A549 (cell line): ENCODE results near the gene WTAP. TPM values are rescaled to one million over a fixed set of nuclear protein-coding genes. Genes with fewer than 3 reads are reported as not detected.

ENCODE experiments used
- ATAC-seq, 2 experiments: fragments of 200-7000 bp in 1 of 2; fragments of >200 bp in 1 of 2; cut with Nextera tagmentation in 1 of 2; cut with Tn5 transposase in 1 of 2; 3 replicates each; pipeline versions ENCODE4 v1.8.0 to v1.9.1; 2018 to 2020; ENCODE audit warnings: mild to moderate bottlenecking in 1 of 2, moderate library complexity in 1 of 2
- CTCF ChIA-PET: fragments of 300-600 bp; sonication (Branson Sonifier 250); formaldehyde crosslinking; extraction: SDS; loops from one replicate; lab custom pipeline; 2021; ENCODE audit warnings: antibody characterized with exemption, inconsistent platforms; lab: Yijun Ruan, JAX
- POLR2A ChIA-PET: fragments of 350-600 bp; formaldehyde crosslinking; extraction: SDS; loops from one replicate; lab custom pipeline; 2021; ENCODE audit warnings: antibody characterized with exemption, inconsistent platforms; lab: Yijun Ruan, JAX
- DNase-seq, 2 experiments: peaks; one replicate each; pipeline versions ENCODE4 v3.0.0 to v3.0.0-alpha.2; 2011 to 2016; ENCODE audit warnings: low read depth in 1 of 2, low spot score in 1 of 2
- FAIRE-seq: peaks from 2 replicates; lab custom pipeline; 2011; peaks lifted over from hg19 to GRCh38; lab: Jason Lieb, UNC
- H3K27ac ChIP-seq, 2 experiments: fragments of >200 bp; sonication (Bioruptor Twin); formaldehyde crosslinking; 3 replicates each; pipeline ENCODE4 v1.5.1; 2016 to 2017
- H3K4me1 ChIP-seq: fragments of >200 bp; sonication (Bioruptor Twin); formaldehyde crosslinking; 3 replicates; pipeline ENCODE4 v1.6.1; 2016
- H3K4me2 ChIP-seq: fragments of >200 bp; sonication (Bioruptor Twin); formaldehyde crosslinking; 3 replicates; pipeline ENCODE4 v1.6.1; 2016
- H3K4me3 ChIP-seq: fragments of >200 bp; sonication (Bioruptor Twin); formaldehyde crosslinking; 3 replicates; pipeline ENCODE4 v1.5.1; 2016
- H3K9me3 ChIP-seq: fragments of >200 bp; sonication (Bioruptor Twin); formaldehyde crosslinking; 3 replicates; pipeline ENCODE4 v1.6.1; 2016
- CEBPB ChIP-seq, 2 experiments: fragments of >200 bp in 1 of 2; sonication (Bioruptor Twin) in 1 of 2; formaldehyde crosslinking in 1 of 2; IDR thresholded peaks; 2 replicates each; pipeline ENCODE4 v1.6.1; 2012 to 2016
- CHD2 ChIP-seq: fragments of 150-350 bp; IDR thresholded peaks from 2 replicates; pipeline ENCODE4 v1.6.1; 2014; ENCODE audit warnings: low read length; ENCODE audit not compliant: partially characterized antibody
- CHD4 ChIP-seq: fragments of 200-600 bp; sonication (generic); IDR thresholded peaks from 2 replicates; pipeline ENCODE4 v1.6.1; 2016; ENCODE audit warnings: antibody characterized with exemption, mild to moderate bottlenecking, borderline replicate concordance
- EHF ChIP-seq: fragments of 250-450 bp; sonication (Bioruptor Pico); IDR thresholded peaks from 2 replicates; pipeline ENCODE4 v1.5.0; 2020; ENCODE audit warnings: mild to moderate bottlenecking
- EP300 ChIP-seq, 2 experiments: fragments of >200 bp; sonication (Bioruptor Twin); formaldehyde crosslinking; IDR thresholded peaks; 2 replicates in 1 of 2; 3 replicates in 1 of 2; pipeline ENCODE4 v1.6.1; 2016 to 2017
- ESRRA ChIP-seq: fragments of 150-350 bp; IDR thresholded peaks from 2 replicates; pipeline ENCODE4 v1.6.1; 2014; ENCODE audit warnings: mild to moderate bottlenecking, low read length, borderline replicate concordance
- FOSB ChIP-seq: fragments of 250-450 bp; sonication (Bioruptor Pico); IDR thresholded peaks from 2 replicates; pipeline ENCODE4 v1.5.0; 2020; ENCODE audit warnings: mild to moderate bottlenecking, moderate library complexity
- FOSL2 ChIP-seq, 2 experiments: fragments of 450-650 bp in 1 of 2; fragments of >200 bp in 1 of 2; sonication (Bioruptor Twin) in 1 of 2; formaldehyde crosslinking; IDR thresholded peaks; 2 replicates each; pipeline versions ENCODE4 v1.5.0 to v1.6.1; 2016 to 2020; ENCODE audit warnings: mild to moderate bottlenecking in 1 of 2, moderate library complexity in 1 of 2
- HDAC2 ChIP-seq: fragments of 200-600 bp; sonication (generic); IDR thresholded peaks from 2 replicates; pipeline ENCODE4 v1.6.1; 2016
- HEYL ChIP-seq: fragments of 250-450 bp; sonication (Bioruptor Pico); IDR thresholded peaks from 2 replicates; pipeline ENCODE4 v1.8.0; 2021; ENCODE audit warnings: mild to moderate bottlenecking, moderate library complexity
- HOXB5 ChIP-seq: fragments of 250-450 bp; sonication (Bioruptor Pico); IDR thresholded peaks from 2 replicates; pipeline ENCODE4 v1.5.0; 2020; ENCODE audit warnings: mild to moderate bottlenecking, moderate library complexity
- JUNB ChIP-seq: fragments of >200 bp; sonication (Bioruptor Twin); formaldehyde crosslinking; IDR thresholded peaks from 2 replicates; pipeline ENCODE4 v1.6.1; 2016
- KDM5A ChIP-seq: fragments of 200-600 bp; sonication (generic); IDR thresholded peaks from 2 replicates; pipeline ENCODE4 v1.6.1; 2016; ENCODE audit warnings: antibody characterized with exemption, mild to moderate bottlenecking
- NFE2L2 ChIP-seq: fragments of 150-350 bp; conservative IDR thresholded peaks from 2 replicates; pipeline ENCODE4 v1.6.1; 2014; ENCODE audit warnings: low read length
- NPAS2 ChIP-seq: fragments of 250-450 bp; sonication (Bioruptor Pico); IDR thresholded peaks from 2 replicates; pipeline ENCODE4 v1.8.0; 2022; ENCODE audit warnings: mild to moderate bottlenecking, moderate library complexity, borderline replicate concordance
- POLR2A ChIP-seq: IDR thresholded peaks from 2 replicates; pipeline ENCODE4 v1.6.1; 2012; ENCODE audit warnings: mild to moderate bottlenecking, low read length
- RFX5 ChIP-seq: fragments of 450-650 bp; IDR thresholded peaks from 2 replicates; pipeline ENCODE4 v1.7.1; 2014; ENCODE audit warnings: antibody characterized with exemption, mild to moderate bottlenecking, moderate library complexity
- SMC3 ChIP-seq: fragments of >200 bp; sonication (Bioruptor Twin); formaldehyde crosslinking; IDR thresholded peaks from 3 replicates; pipeline ENCODE4 v1.6.1; 2018; ENCODE audit warnings: inconsistent platforms
- ZSCAN20 ChIP-seq: fragments of 250-450 bp; sonication (Bioruptor Pico); IDR thresholded peaks from 2 replicates; pipeline ENCODE4 v1.8.0; 2022; ENCODE audit warnings: mild to moderate bottlenecking, moderate library complexity
- WGBS: methylation state at CpG from one replicate; pipeline ENCODE4 v1.1.6; 2017; ENCODE audit errors: missing lambda C conversion rate; 5-methylcytosine and 5-hydroxymethylcytosine counted together
- polyA plus RNA-seq, 4 experiments: library from polyadenylated mRNA; depleted of rRNA in 3 of 4; stranded (reverse); fragments of >200 nt; fragmentation: RNase III in 1 of 4; extraction: RNeasy Plus Mini Kit Qiagen cat#74134 plus additional on column Dnase treatment in 1 of 4; gene quantifications; 2 replicates in 3 of 4; 3 replicates in 1 of 4; pipeline ENCODE4 v1.2.3, GENCODE V29; 2011 to 2017
- TF ChIP-seq, protein P1 (sequence below): fragments of 250-450 bp; sonication (Bioruptor Pico); IDR thresholded peaks from 2 replicates; pipeline ENCODE4 v1.5.0; 2020; ENCODE audit warnings: low read depth, mild to moderate bottlenecking, moderate library complexity
- TF ChIP-seq, protein P2 (sequence below): IDR thresholded peaks from 2 replicates; pipeline ENCODE4 v1.6.1; 2012
- TF ChIP-seq, protein P3 (sequence below): IDR thresholded peaks from 2 replicates; pipeline ENCODE4 v1.6.1; 2012
- TF ChIP-seq, protein P4 (sequence below): fragments of 250-450 bp; sonication (Bioruptor Pico); IDR thresholded peaks from 2 replicates; pipeline ENCODE4 v1.5.0; 2021; ENCODE audit warnings: mild to moderate bottlenecking, moderate library complexity, borderline replicate concordance

WTAP gene
- polyA plus RNA-seq, 2 of the 4 experiments (the other 2 are of a cell fraction), result 42.4 to 53.2 TPM

DNA sequence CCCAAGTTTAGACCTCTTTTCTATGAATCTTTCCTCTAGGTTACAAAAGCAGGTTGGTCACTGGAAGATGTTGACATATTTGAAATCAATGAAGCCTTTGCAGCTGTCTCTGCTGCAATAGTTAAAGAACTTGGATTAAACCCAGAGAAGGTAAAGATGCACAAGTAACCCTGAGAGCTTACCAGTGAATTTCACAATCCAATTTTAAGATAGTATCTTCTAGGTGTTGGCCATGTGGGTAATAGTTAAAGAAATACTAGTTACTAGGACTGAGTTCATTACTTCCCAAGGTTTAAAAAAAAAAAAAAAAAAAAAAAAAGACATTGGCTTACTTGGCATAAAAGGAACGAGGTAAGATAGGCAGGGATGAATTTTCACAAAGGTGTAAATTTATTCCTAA lies 50.8 kb downstream of the WTAP start (continued):
- TF ChIP-seq, protein P1, sequence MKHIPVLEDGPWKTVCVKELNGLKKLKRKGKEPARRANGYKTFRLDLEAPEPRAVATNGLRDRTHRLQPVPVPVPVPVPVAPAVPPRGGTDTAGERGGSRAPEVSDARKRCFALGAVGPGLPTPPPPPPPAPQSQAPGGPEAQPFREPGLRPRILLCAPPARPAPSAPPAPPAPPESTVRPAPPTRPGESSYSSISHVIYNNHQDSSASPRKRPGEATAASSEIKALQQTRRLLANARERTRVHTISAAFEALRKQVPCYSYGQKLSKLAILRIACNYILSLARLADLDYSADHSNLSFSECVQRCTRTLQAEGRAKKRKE (CRISPR knock-in tag), result no peak
- no peak for TF ChIP-seq CHD2
- no peak for TF ChIP-seq SMC3
- TF ChIP-seq KDM5A, result no peak
- TF ChIP-seq HDAC2, result no peak
- no peak for TF ChIP-seq FOSB (CRISPR knock-in tag)

DNA sequence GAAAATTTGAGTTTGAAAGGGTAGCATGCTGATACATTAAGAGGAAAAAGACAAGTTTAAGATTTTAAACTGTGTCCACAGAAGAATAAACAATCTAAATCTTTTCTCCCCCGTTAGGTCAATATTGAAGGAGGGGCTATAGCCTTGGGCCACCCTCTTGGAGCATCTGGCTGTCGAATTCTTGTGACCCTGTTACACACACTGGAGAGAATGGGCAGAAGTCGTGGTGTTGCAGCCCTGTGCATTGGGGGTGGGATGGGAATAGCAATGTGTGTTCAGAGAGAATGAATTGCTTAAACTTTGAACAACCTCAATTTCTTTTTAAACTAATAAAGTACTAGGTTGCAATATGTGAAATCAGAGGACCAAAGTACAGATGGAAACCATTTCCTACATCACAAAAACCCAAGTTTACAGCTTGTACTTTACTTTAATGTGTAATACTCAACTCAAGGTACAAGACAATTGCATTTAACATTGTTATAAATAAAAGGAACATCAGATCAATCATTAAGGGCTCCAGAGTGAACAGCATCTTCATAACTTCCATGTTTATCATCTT lies 51.3 kb downstream of the WTAP start:
- Histone ChIP-seq H3K4me2 (no peak overlapping the region), H3K9me3 (no peaks in the 10 kb centered on the region), H3K4me3 (no peak overlapping the region), H3K4me1 (no peaks in the 10 kb centered on the region), H3K27ac (no peak overlapping the region)
- ChIA-PET CTCF (no interaction called here), POLR2A (interaction anchor here (1.5 kb wide), 1 partner anchor 11 kb away, joined by 5 read pairs; the partner anchor contains the start of genes MRPL18 and TCP1)
- no peak for DNase-seq
- WGBS, result 66% methylated on average over 3 of the region's 3 CpGs
- FAIRE-seq, result no peak
- TF ChIP-seq NPAS2, result no peak
- TF ChIP-seq EP300 (IDR thresholded peaks at IDR 0.05), result no peak
- ATAC-seq, result no peak

DNA sequence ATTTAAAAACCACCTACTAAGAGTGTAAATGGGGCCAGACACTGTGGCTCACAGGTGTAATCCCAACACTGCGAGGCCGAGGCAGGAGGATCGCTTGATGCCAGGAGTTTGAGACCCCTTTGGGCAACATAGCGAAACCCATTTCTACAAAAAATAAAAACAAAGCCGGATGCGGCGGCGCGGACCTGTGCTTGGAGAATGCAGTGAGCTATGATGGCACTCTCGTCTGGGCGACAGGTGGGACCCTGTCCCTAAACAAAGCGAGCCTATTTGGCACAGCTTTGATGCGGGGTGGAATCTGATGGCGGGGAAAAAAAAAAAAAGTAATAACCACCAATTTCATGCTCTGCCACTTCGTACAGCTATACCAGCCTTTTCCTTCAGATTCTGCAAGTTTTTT lies 61.0 kb downstream of the WTAP start:
- Histone ChIP-seq H3K27ac (peak overlapping the region; percentile 94 to 98), H3K4me2 (peak overlapping the region; percentile 84), H3K9me3 (no peaks in the 10 kb centered on the region), H3K4me1 (peaks cover 38% of the 10 kb centered on the region), H3K4me3 (peak overlapping the region; percentile 92)
- TF ChIP-seq, protein P2, sequence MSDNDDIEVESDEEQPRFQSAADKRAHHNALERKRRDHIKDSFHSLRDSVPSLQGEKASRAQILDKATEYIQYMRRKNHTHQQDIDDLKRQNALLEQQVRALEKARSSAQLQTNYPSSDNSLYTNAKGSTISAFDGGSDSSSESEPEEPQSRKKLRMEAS, result no peak
- TF ChIP-seq CHD4 (no peak), HDAC2 (no peak), ESRRA (no peak), KDM5A (no peak), EHF (CRISPR knock-in tag) (no peak), CHD2 (no peak), FOSL2 (IDR thresholded peaks at IDR 0.05) (no peak), FOSL2 (CRISPR knock-in tag; IDR thresholded peaks at IDR 0.05) (no peak), NFE2L2 (no peak), CEBPB (IDR thresholded peaks at IDR 0.05) (no peak), POLR2A (no peak), FOSB (CRISPR knock-in tag) (no peak), HOXB5 (CRISPR knock-in tag) (no peak), JUNB (no peak), HEYL (CRISPR knock-in tag) (no peak), RFX5 (no peak), ZSCAN20 (CRISPR knock-in tag) (no peak)
- TF ChIP-seq, protein P3, sequence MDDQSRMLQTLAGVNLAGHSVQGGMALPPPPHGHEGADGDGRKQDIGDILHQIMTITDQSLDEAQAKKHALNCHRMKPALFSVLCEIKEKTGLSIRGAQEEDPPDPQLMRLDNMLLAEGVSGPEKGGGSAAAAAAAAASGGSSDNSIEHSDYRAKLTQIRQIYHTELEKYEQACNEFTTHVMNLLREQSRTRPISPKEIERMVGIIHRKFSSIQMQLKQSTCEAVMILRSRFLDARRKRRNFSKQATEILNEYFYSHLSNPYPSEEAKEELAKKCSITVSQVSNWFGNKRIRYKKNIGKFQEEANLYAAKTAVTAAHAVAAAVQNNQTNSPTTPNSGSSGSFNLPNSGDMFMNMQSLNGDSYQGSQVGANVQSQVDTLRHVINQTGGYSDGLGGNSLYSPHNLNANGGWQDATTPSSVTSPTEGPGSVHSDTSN, result no peak
- TF ChIP-seq, protein P4, sequence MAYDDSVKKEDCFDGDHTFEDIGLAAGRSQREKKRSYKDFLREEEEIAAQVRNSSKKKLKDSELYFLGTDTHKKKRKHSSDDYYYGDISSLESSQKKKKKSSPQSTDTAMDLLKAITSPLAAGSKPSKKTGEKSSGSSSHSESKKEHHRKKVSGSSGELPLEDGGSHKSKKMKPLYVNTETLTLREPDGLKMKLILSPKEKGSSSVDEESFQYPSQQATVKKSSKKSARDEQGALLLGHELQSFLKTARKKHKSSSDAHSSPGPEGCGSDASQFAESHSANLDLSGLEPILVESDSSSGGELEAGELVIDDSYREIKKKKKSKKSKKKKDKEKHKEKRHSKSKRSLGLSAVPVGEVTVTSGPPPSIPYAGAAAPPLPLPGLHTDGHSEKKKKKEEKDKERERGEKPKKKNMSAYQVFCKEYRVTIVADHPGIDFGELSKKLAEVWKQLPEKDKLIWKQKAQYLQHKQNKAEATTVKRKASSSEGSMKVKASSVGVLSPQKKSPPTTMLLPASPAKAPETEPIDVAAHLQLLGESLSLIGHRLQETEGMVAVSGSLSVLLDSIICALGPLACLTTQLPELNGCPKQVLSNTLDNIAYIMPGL (CRISPR knock-in tag), result no peak
- TF ChIP-seq, protein P1 (CRISPR knock-in tag), result no peak
- DNase-seq, result no peak
- POLR2A ChIA-PET, result interaction anchor here (0.9 kb wide), 1 partner anchor 26 kb away, joined by 3 read pairs; the partner anchor contains the start of gene ACAT2
- CTCF ChIA-PET, result interaction anchor here (0.6 kb wide), 1 partner anchor 46 kb away, joined by 3 read pairs; no protein-coding TSS in a partner anchor
- no peak for FAIRE-seq
- WGBS, result 3% methylated on average over 15 of the region's 15 CpGs
- ATAC-seq, result no peak
